Measurements from ENCODE around the gene ACOT9.
"Not testable (repeated sequence)": the region's sequence is repeated elsewhere in the genome, so short reads cannot be mapped to it uniquely, and the experiment has no call there.

ACOT9 gene

GRCh38 chrX:23765449-23765848 lies 22.4 kb upstream of the ACOT9 start:
- DNase-seq, result peak in 1 of 2 experiments; percentile 63

GRCh38 chrX:23764188-23764984 lies 21.3 kb upstream of the ACOT9 start:
- no peak for DNase-seq

- no peak for DNase-seq
Observed at GRCh38 chrX:23759821-23760220, 16.7 kb upstream of the ACOT9 start.

GRCh38 chrX:23756165-23756564 lies 13.1 kb upstream of the ACOT9 start:
- peak in 1 of 2 experiments; percentile 61 for DNase-seq

GRCh38 chrX:23754664-23755063 lies 11.6 kb upstream of the ACOT9 start:
- no peak for DNase-seq

GRCh38 chrX:23752740-23753415 lies 9.8 kb upstream of the ACOT9 start:
- no peak for DNase-seq

- DNase-seq, result no peak
Observed at GRCh38 chrX:23749576-23749975, 6.5 kb upstream of the ACOT9 start.

GRCh38 chrX:23749129-23749528 lies 6.1 kb upstream of the ACOT9 start:
- DNase-seq, result no peak

GRCh38 chrX:23745786-23746185 lies 2.7 kb upstream of the ACOT9 start:
- DNase-seq, result no peak

GRCh38 chrX:23743623-23743971 lies 521 bp upstream of the ACOT9 start:
- not testable (repeated sequence) for DNase-seq

- peak; percentile 87 to 93 for DNase-seq
Observed at GRCh38 chrX:23742174-23742696, 841 bp downstream of the ACOT9 start.

GRCh38 chrX:23737413-23737812 lies 5.7 kb downstream of the ACOT9 start:
- no peak for DNase-seq

- no peak for DNase-seq
Observed at GRCh38 chrX:23736030-23736429, 7.0 kb downstream of the ACOT9 start.

- DNase-seq, result no peak
Observed at GRCh38 chrX:23732704-23733103, 10.4 kb downstream of the ACOT9 start.

- DNase-seq, result no peak
Observed at GRCh38 chrX:23731951-23732350, 11.1 kb downstream of the ACOT9 start.

- no peak for DNase-seq
Observed at GRCh38 chrX:23729214-23729613, 13.9 kb downstream of the ACOT9 start.

GRCh38 chrX:23727206-23727605 lies 15.9 kb downstream of the ACOT9 start:
- DNase-seq, result no peak

- no peak for DNase-seq
Observed at GRCh38 chrX:23726191-23726590, 16.9 kb downstream of the ACOT9 start.

GRCh38 chrX:23720117-23720677 lies 22.9 kb downstream of the ACOT9 start:
- DNase-seq, result no peak

GRCh38 chrX:23705235-23705634 lies 37.8 kb downstream of the ACOT9 start:
- DNase-seq, result no peak

- no peak for DNase-seq
Observed at GRCh38 chrX:23704673-23705206, 38.3 kb downstream of the ACOT9 start.

- DNase-seq, result no peak
Observed at GRCh38 chrX:23699636-23700194, 43.4 kb downstream of the ACOT9 start.

- DNase-seq, result peak; percentile 6 to 50
Observed at GRCh38 chrX:23694606-23695005, 48.5 kb downstream of the ACOT9 start.

All from NCI-H524 (cell line).